ENCODE measurements around the gene TBC1D12.

The TBC1D12 gene

DNA sequence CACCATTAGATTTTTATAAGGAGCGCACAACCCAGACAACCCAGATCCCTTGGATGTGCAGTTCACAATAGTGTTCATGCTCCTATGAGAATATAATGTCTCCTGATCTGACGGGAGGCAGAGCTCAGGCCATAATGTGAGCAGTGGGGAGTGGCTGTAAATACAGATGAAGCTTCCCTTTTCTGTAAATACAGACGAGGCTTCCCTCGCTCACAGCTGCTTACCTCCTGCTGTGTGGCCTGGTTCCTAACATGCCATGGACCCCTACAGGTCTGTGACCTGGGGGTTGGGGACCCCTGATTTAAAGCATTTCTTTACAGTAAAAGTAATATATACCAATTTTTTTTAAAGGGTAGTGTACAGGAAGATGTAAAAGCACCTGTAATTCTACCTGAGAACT, 176.4 kb downstream of the TBC1D12 start:
- peaks cover 4% of the 10 kb centered on the region for H3K79me2 ChIP-seq (ENCODE audit: low read length)
- H3K36me3 ChIP-seq (replicated peaks; ENCODE audit: insufficient read depth, low read length): peaks cover 8% of the 10 kb centered on the region; the same call in 1 of the 2 replicates
- no peak overlapping the region for H3K4me2 ChIP-seq (ENCODE audit: low read depth, low read length)
- peaks cover 2% of the 10 kb centered on the region; the same call in 1 of the 2 replicates for H4K20me1 ChIP-seq (ENCODE audit: insufficient read depth, low read length)
- H3K4me3 ChIP-seq (ENCODE audit: low read length): no peak overlapping the region
- no peaks in the 10 kb centered on the region for H3K9me3 ChIP-seq (replicated peaks; ENCODE audit: insufficient read depth, low read length)
- no peak overlapping the region for H3K27ac ChIP-seq (ENCODE audit: low read length)
- 0 out of 2 replicates have a peak, but pooled peaks cover 3% of the 10 kb centered on the region for H3F3A ChIP-seq (ENCODE audit: insufficient read depth, low read length)
- no peaks in the 10 kb centered on the region for H3K9me2 ChIP-seq (replicated peaks; ENCODE audit: insufficient read depth, low read length)
- H3K4me1 ChIP-seq (ENCODE audit: low read length): no peaks in the 10 kb centered on the region
- no peaks in the 10 kb centered on the region for H3K27me3 ChIP-seq (replicated peaks; ENCODE audit: insufficient read depth, low read length)
- DNase-seq: no peak
- TF ChIP-seq EZH2phosphoT487 (IDR thresholded peaks at IDR 0.05; ENCODE audit: low read length) (no peak), EZH2 (optimal IDR thresholded peaks at IDR 0.05; ENCODE audit: low read depth, low read length) (no peak)
- TF ChIP-seq, protein P1, sequence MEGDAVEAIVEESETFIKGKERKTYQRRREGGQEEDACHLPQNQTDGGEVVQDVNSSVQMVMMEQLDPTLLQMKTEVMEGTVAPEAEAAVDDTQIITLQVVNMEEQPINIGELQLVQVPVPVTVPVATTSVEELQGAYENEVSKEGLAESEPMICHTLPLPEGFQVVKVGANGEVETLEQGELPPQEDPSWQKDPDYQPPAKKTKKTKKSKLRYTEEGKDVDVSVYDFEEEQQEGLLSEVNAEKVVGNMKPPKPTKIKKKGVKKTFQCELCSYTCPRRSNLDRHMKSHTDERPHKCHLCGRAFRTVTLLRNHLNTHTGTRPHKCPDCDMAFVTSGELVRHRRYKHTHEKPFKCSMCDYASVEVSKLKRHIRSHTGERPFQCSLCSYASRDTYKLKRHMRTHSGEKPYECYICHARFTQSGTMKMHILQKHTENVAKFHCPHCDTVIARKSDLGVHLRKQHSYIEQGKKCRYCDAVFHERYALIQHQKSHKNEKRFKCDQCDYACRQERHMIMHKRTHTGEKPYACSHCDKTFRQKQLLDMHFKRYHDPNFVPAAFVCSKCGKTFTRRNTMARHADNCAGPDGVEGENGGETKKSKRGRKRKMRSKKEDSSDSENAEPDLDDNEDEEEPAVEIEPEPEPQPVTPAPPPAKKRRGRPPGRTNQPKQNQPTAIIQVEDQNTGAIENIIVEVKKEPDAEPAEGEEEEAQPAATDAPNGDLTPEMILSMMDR (IDR thresholded peaks at IDR 0.05; ENCODE audit: low read length): no peak
- H2AFZ ChIP-seq (ENCODE audit: low read length): no peak overlapping the region
- H3K9ac ChIP-seq (ENCODE audit: low read length): no peak overlapping the region

DNA sequence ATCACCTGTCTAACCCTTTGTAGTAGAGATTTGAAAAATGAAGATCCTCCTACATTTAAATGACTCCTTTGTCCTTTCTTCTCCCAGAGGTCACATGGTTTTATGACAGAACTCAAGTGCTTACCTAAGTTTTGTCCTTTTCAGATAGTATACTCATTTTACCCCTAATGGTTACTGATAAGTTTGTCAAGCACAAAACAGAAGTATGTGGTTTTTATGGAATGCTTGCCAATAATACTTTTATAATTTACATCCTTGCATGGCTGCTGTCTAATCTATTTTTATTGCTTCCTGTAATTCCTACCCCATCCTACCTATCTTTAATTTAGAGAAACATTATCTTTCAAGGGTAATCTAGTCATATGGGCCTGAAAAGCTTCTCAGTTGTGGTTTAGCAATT, 180.8 kb downstream of the TBC1D12 start:
- H3K4me1 ChIP-seq (ENCODE audit: low read length): no peaks in the 10 kb centered on the region
- H3K9ac ChIP-seq (ENCODE audit: low read length): no peak overlapping the region
- peaks cover 3% of the 10 kb centered on the region; the same call in 1 of the 2 replicates for H4K20me1 ChIP-seq (ENCODE audit: insufficient read depth, low read length)
- H3F3A ChIP-seq (ENCODE audit: insufficient read depth, low read length): 0 out of 2 replicates have a peak, but pooled peaks cover 3% of the 10 kb centered on the region
- TF ChIP-seq EZH2 (optimal IDR thresholded peaks at IDR 0.05; ENCODE audit: low read depth, low read length): no peak
- TF ChIP-seq, protein P1 (IDR thresholded peaks at IDR 0.05; ENCODE audit: low read length): no peak
- TF ChIP-seq EZH2phosphoT487 (IDR thresholded peaks at IDR 0.05; ENCODE audit: low read length): no peak
- no peaks in the 10 kb centered on the region for H3K9me3 ChIP-seq (replicated peaks; ENCODE audit: insufficient read depth, low read length)
- H3K79me2 ChIP-seq (ENCODE audit: low read length): no peaks in the 10 kb centered on the region; the same call in 1 of the 2 replicates
- no peak overlapping the region for H3K4me3 ChIP-seq (ENCODE audit: low read length)
- no peak overlapping the region for H3K27ac ChIP-seq (ENCODE audit: low read length)
- no peaks in the 10 kb centered on the region for H3K27me3 ChIP-seq (replicated peaks; ENCODE audit: insufficient read depth, low read length)
- no peaks in the 10 kb centered on the region; the same call in 1 of the 2 replicates for H3K36me3 ChIP-seq (replicated peaks; ENCODE audit: insufficient read depth, low read length)
- H2AFZ ChIP-seq (ENCODE audit: low read length): no peak overlapping the region
- H3K9me2 ChIP-seq (replicated peaks; ENCODE audit: insufficient read depth, low read length): no peaks in the 10 kb centered on the region
- H3K4me2 ChIP-seq (ENCODE audit: low read depth, low read length): no peak overlapping the region
- DNase-seq: no peak

Measured in MM.1S (cell line).